NCI-H345 (cell line): Measurements from ENCODE around the gene GDNF.
"Not testable (repeated sequence)": the region's sequence is repeated elsewhere in the genome, so short reads cannot be mapped to it uniquely, and the experiment has no call there.

Source experiments
- DNase-seq: peaks from one replicate; lab custom pipeline; 2025; lab: John Stamatoyannopoulos, UW

GDNF gene

DNA sequence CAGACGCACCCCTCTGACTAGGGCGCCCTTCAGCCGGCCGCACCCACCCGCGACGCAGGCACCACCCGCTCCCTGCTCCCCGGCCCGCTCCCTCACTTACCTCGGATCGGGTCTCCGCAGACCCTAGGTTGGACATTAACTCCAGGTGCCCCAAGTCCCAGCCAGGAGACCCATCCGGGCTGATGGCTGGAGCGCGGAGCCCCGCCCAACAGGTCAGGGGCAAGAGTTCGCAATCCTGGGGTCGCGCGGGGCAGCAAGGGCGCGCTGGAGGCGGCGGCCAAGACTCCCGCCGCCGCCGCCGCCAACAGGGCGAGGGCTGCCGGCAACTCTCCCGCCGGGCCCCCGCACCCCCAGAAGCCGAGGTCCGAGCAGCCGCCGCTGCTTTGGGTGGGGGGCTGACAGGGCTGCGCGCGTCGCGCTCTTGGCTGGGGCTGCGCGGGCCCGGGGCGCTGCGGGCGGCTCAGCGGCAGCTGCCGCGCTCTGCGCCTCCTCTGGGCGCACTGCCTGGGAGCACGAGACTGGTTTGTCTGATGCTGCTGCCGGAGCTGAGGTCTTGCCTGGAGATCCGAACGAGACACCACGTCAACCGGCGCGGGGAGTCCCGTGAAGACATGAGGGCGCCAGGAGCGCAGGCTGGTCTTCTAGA, at the start of gene GDNF:
Gene GDNF, minus strand, starts transcription at position 635 of the 646 bp plus-strand sequence. CDS start 5,245 bp downstream, outside the sequence.
- peak; percentile 37 for DNase-seq

DNA sequence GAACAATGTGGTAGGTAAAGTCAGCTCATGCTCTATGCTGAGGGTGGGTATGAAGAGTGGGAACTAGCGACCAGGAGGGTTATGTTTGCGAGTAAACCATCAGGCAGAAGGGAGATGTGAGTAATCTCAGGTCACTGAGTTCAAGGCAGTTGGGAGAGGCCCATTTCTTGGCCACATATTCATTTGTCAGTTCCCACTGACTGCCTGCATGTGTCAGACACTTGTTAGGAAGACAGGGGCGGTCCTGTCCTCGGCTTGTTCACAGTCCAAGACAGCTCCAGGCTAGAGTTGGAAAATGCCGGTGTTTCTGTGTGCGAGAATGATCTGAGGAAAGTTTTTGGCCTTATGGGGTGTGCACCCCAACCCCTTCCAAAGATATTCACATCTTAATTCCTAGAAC, 48.6 kb upstream of the GDNF start:
- no peak for DNase-seq

GRCh38 chr5:37886242-37886905, 46.5 kb upstream of the GDNF start:
- no peak for DNase-seq

DNA sequence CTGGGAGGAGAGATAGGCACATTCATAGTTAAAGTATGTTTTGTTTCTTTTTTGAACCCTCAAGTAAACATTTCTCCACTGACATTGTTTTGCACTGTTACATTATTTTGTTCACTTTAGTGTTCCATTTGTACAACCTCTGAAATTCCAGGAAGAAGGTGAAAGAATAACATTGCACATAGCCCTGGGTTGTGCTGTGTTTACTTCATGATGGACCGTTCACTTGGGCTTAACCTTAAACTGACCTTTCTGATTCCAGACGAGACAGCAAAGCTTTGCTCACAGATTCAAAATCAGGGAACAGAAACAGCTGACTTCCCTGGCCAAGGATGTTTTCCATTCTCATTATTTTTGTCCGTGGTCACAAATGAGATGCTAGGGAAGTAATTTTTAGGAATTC, 42.8 kb upstream of the GDNF start:
- DNase-seq, result no peak

DNA sequence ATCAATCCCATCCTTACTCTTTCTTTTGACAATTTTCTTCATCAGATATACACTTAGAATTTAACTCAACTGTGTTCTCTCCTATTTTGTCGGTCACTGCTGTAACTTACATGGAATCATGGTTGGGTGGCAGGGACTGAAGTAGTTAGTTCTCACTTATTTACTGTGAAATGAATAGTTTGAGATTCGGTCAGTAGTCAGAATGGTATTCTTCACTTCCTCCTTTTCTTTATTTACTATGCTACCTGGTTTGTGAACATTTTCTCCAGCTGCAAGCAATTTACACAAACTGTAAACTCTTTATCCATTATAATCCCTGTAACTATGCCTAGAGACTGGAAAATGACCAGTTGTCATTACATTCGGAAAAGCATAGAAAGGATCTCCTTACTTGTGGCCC, 41.5 kb upstream of the GDNF start:
- DNase-seq, result no peak

GRCh38 chr5:37876943-37877342, 37.1 kb upstream of the GDNF start:
- no peak for DNase-seq

- no peak for DNase-seq
These were observed 36.4 kb upstream of the GDNF start for GRCh38 chr5:37876245-37876644.

DNA sequence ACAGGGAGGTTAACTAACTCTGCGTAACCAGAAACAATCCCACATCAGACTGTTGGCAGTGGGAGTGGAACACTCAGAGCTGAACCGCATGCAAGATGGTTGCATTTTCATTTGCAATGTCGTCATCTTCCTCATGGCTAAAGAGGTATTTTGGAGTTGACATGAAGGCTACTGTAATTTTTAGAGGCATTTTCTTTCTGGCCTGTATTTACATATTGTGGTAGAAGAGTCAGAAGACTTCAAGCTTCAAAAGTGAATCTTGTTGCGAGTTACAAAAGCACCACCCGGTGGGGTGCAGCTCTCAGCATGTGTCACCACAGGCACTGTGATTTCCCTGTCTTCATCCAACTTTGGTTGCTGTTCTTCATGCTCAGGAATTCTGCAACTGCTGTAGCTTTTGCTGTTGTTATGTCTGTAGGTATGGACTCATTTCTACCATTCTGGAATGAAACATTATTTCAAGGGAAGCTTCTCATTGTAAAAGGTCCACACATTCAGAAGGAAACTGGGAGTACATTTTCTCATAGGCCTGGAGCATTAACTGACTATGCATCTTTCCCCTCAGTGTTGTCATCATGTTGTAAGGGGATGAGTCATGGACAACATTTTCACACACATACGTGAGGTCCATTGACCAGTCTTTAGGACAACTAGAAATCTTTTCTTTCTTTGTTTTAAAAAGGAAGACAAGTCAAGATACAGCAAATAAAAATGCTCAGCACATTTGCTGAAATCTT, 35.4 kb upstream of the GDNF start:
- DNase-seq, result no peak

GRCh38 chr5:37873988-37874387, 34.1 kb upstream of the GDNF start:
- DNase-seq, result no peak

DNA sequence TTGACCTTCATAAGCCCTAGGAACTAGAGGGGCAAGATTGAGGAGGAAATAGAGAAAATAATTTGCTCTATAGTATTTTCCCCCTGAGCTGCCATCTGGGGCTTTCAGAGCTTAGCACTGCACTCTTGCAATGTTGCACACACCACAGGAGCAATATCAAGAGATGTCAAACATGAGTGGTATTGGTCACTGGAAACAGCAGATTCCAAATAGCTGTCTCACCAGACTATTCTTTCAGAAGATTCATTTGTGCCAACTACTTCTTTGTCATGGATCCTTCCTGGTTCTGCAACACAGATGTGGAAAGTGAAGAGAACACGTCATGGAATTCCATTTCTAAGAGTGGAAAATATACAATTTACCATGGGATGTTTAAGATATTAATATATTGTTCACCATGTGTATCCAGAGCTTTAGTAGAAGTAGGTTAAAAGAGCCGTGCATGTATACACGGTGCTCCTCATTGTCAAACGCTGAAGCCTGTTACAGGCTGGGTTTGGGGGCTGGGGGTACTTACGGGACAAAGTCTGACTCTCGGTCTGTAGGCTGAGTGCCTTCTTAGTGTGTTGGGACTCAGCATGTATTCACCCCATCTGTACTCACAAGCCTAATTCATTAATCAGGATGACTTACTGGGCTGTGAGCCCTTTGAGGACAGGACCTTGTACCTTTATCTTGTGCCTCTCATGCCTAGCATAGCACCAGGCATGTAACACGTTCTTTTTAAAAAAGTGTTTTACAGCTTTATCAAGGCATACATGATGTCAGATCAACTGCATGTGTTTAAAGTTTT, 31.4 kb upstream of the GDNF start:
- no peak for DNase-seq

GRCh38 chr5:37869216-37869615, 29.4 kb upstream of the GDNF start:
- no peak for DNase-seq

GRCh38 chr5:37867654-37868053, 27.8 kb upstream of the GDNF start:
- no peak for DNase-seq

GRCh38 chr5:37862907-37863306, 23.1 kb upstream of the GDNF start:
- not testable (repeated sequence) for DNase-seq

DNA sequence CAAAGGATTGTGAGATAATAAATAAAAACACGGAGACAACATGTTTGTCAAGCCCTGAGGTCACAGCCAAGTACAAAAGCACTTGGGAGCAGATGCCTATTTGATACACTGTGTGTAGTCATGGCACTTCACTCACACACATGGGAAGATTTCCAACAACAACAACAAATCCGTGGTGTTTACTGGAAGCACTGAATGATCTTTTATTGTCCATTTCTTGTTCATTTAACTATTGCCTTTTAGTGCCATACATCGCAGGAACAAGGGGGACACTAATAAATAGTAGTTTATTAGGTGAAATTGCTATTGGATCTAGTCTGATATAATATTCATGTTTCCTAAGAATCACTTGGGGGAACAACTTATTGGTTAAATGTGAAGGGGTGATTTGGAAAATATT, 20.4 kb upstream of the GDNF start:
- DNase-seq, result no peak

- no peak for DNase-seq
These were observed 20.0 kb upstream of the GDNF start for GRCh38 chr5:37859805-37860204.

DNA sequence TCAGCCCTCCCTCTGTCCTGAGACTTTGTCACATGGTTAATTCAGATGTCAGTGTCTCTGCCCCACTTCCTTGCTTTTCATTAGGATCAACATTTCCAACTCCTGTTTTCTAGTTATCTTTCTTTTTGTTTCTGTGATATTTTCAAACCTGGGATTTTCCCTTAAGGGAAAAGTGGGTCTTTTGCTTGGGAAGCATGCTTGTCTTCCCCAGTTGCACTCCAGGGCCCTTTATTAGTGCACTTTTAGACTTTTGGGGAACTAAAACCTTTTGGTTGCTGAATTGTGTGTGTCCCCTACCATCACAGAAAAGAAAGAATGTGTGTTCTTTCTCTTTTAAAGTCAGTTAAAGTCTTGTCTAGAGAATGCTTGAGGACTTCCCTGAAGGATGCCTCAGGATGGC, 18.4 kb upstream of the GDNF start:
- DNase-seq, result no peak

GRCh38 chr5:37857696-37858095, 17.9 kb upstream of the GDNF start:
- DNase-seq, result no peak

GRCh38 chr5:37855438-37855837, 15.6 kb upstream of the GDNF start:
- DNase-seq, result no peak

DNA sequence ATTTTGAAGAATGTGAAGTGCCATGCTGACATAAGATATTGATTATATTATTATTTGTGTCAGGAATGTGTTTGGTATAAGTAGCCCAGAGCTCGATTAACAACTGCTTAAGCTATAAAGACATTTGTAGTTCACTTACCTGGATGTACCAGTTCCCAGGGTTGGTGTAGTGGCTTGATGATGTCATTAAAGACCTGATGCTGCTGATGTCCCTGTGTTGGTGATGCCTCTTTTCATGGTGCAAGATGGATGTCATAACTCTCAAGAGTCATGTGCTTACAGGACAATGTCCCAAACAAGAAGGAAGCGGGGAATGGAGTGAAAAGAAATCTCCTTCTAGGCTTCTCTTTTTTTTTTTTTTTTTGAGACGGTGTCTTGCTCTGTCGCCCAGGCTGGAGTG, 11.5 kb upstream of the GDNF start:
- DNase-seq, result no peak

DNA sequence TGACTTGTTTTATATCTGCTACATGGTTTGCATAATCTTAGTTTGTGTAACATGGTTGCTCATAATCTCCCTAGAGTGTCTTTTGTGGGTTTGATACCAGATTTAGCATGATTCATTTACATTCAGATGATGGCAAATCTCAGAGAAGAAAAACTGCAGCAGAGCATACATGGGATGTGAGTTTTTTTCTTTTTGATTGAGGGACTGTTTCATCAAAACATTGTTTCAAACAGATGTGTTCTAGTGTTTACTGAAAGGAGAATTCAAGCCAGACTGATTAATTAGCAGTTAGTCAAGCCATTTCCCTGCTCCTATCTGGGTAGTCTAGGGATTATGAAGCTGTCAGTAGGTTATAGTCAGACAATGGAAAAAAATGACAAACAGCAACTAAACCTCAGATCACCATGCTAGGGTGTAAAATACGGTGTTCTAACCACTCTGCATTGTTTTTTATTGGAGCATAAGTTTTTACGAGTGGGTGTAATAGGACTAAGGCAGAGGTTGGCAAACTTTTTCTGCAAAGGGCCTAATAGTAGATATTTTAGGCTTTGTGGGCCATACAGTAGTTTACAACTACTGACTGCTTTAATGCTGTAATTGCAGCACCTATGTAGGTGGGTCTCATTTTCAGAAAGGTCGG, 10.5 kb upstream of the GDNF start:
- no peak for DNase-seq

DNA sequence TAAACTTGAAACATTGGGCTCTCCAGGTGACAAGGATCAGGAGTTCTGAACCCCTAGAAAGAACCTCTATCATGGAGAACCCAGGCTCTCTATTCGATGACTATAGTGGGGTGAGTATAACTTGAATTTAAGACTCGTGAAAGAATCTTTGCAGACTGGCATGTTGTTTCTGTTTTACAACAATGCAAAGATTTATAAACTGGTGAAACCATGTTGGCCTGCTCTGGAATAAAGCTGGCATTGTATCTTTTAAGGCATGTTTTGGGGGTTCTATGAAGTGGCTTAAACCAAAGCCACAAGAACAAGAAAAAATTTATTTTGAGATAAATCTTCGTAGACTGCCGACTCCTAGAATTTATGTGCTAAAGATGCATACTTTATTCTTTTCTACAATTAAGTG, 9.8 kb upstream of the GDNF start:
- DNase-seq, result no peak

GRCh38 chr5:37847978-37848425, 8.2 kb upstream of the GDNF start:
- peak; percentile 67 for DNase-seq
